GM19351 (cell line): ENCODE results near the gene IFNL1.
"Not testable (repeated sequence)": the region's sequence is repeated elsewhere in the genome, so short reads cannot be mapped to it uniquely, and the experiment has no call there.

Source experiments
- ATAC-seq: cut with Tn5 transposase; IDR thresholded peaks from one replicate; pipeline ENCODE4 v1.9.1; 2021; ENCODE audit warnings: mild to moderate bottlenecking, moderate library complexity; ENCODE audit not compliant: unreplicated experiment

Gene IFNL1

GRCh38 chr19:39270036-39270871 lies 26.0 kb upstream of the IFNL1 start:
- ATAC-seq, result no peak

- not testable (repeated sequence) for ATAC-seq
Observed at GRCh38 chr19:39273859-39274258, 22.3 kb upstream of the IFNL1 start.

- no peak for ATAC-seq
Observed at GRCh38 chr19:39275578-39275977, 20.6 kb upstream of the IFNL1 start.

GRCh38 chr19:39276740-39277139 lies 19.5 kb upstream of the IFNL1 start:
- ATAC-seq, result no peak

GRCh38 chr19:39277598-39277997 lies 18.6 kb upstream of the IFNL1 start:
- ATAC-seq, result no peak

- ATAC-seq, result no peak
Observed at GRCh38 chr19:39282021-39282420, 14.2 kb upstream of the IFNL1 start.

- ATAC-seq, result no peak
Observed at GRCh38 chr19:39284032-39284431, 12.2 kb upstream of the IFNL1 start.

- ATAC-seq, result no peak
Observed at GRCh38 chr19:39293394-39293793, 2.8 kb upstream of the IFNL1 start.

- no peak for ATAC-seq
Observed at GRCh38 chr19:39296906-39297305, 699 bp downstream of the IFNL1 start.

- ATAC-seq, result no peak
Observed at GRCh38 chr19:39297931-39298634, 1.9 kb downstream of the IFNL1 start.

GRCh38 chr19:39299404-39299803 lies 3.2 kb downstream of the IFNL1 start:
- ATAC-seq, result no peak

GRCh38 chr19:39299832-39300231 lies 3.6 kb downstream of the IFNL1 start:
- no peak for ATAC-seq

- no peak for ATAC-seq
Observed at GRCh38 chr19:39301021-39301420, 4.8 kb downstream of the IFNL1 start.

GRCh38 chr19:39301562-39301961 lies 5.4 kb downstream of the IFNL1 start:
- ATAC-seq, result no peak

- no peak for ATAC-seq
Observed at GRCh38 chr19:39303373-39304184, 7.4 kb downstream of the IFNL1 start.

GRCh38 chr19:39304185-39304513 lies 7.9 kb downstream of the IFNL1 start:
- ATAC-seq, result no peak

- no peak for ATAC-seq
Observed at GRCh38 chr19:39304701-39305571, 8.7 kb downstream of the IFNL1 start.

GRCh38 chr19:39306075-39306474 lies 9.9 kb downstream of the IFNL1 start:
- no peak for ATAC-seq

- ATAC-seq, result no peak
Observed at GRCh38 chr19:39307046-39307821, 11.0 kb downstream of the IFNL1 start.
